DOHH2 (cell line): ENCODE data around the gene PEX3.

ENCODE experiments used
- EZH2phosphoT487 ChIP-seq: fragments of 200-600 bp; sonication (generic); IDR thresholded peaks from 2 replicates; pipeline ENCODE4 v1.6.1; 2017; ENCODE audit warnings: borderline replicate concordance, mild to moderate bottlenecking, antibody characterized with exemption, low read length, moderate library complexity, mixed read lengths
- TF ChIP-seq, protein P1 (sequence below): fragments of 200-600 bp; sonication (generic); IDR thresholded peaks from one replicate; pipeline ENCODE4 v1.5.1; 2014; ENCODE audit warnings: antibody characterized with exemption, mild to moderate bottlenecking, low read depth, low read length; ENCODE audit not compliant: poor library complexity, severe bottlenecking

DNA sequence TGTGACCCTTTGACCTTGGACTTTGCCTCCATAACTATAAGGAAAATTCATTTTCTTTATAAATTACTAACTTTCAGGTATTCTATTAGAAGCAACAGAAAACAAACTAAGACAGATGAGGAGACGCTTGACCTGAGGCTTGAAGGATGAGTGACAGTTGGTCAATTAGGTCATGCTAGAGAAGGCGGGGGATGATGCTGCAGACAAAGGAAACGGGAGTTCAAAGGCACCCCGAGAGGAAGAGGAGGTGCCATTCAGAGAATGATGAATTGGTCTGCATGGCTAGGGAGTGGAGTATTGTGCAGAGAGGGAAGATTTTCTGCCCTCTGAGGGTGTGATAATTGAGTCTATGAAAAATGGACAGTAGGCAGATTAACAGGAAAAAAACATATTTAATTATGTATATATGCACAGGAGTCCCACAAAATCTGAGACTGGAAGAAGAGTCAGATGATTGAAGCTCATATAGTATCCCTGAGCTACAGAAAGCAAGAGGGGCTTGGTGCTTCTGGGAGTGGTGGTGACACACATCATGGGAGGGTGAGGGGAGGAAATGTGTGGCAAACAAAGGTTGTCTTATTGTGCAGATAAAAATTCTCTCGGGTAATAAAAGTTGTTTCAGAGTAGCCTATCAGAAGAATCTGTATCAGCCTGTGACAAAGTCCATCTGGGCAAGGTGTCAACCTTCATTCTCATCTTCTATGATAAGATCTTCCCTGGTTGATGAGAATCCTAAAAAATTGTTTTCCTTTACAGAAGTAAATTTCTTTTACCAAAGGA lies 81.3 kb downstream of the PEX3 start:
- TF ChIP-seq, protein P1, sequence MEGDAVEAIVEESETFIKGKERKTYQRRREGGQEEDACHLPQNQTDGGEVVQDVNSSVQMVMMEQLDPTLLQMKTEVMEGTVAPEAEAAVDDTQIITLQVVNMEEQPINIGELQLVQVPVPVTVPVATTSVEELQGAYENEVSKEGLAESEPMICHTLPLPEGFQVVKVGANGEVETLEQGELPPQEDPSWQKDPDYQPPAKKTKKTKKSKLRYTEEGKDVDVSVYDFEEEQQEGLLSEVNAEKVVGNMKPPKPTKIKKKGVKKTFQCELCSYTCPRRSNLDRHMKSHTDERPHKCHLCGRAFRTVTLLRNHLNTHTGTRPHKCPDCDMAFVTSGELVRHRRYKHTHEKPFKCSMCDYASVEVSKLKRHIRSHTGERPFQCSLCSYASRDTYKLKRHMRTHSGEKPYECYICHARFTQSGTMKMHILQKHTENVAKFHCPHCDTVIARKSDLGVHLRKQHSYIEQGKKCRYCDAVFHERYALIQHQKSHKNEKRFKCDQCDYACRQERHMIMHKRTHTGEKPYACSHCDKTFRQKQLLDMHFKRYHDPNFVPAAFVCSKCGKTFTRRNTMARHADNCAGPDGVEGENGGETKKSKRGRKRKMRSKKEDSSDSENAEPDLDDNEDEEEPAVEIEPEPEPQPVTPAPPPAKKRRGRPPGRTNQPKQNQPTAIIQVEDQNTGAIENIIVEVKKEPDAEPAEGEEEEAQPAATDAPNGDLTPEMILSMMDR = no peak
- TF ChIP-seq EZH2phosphoT487 = no peak
